Measurements from ENCODE around the gene RFLNA.

Gene RFLNA

GRCh38 chr12:124328636-124329035 lies 33.7 kb downstream of the RFLNA start:
- no peaks in the 10 kb centered on the region for H3K27me3 ChIP-seq (ENCODE audit: control insufficient read depth, insufficient read depth, low read length)
- H3K4me1 ChIP-seq (ENCODE audit: control insufficient read depth, insufficient read depth, low read length), result peaks cover 9% of the 10 kb centered on the region
- H3K27ac ChIP-seq (ENCODE audit: low read depth, low read length), result no peak overlapping the region
- peaks cover 41% of the 10 kb centered on the region for H3K36me3 ChIP-seq (ENCODE audit: control insufficient read depth, insufficient read depth, low read length)
- H3K9ac ChIP-seq (ENCODE audit: low read length), result no peak overlapping the region
- no peak overlapping the region for H3K4me3 ChIP-seq (ENCODE audit: low read length)

GRCh38 chr12:124332058-124332672 lies 37.3 kb downstream of the RFLNA start:
- H3K36me3 ChIP-seq (ENCODE audit: control insufficient read depth, insufficient read depth, low read length), result peaks cover 41% of the 10 kb centered on the region
- no peaks in the 10 kb centered on the region for H3K27me3 ChIP-seq (ENCODE audit: control insufficient read depth, insufficient read depth, low read length)

GRCh38 chr12:124332900-124333299 lies 38.0 kb downstream of the RFLNA start:
- no peak overlapping the region for H3K4me3 ChIP-seq (ENCODE audit: low read length)
- H3K27ac ChIP-seq (ENCODE audit: low read depth, low read length), result no peak overlapping the region
- H3K9ac ChIP-seq (ENCODE audit: low read length), result no peak overlapping the region
- H3K36me3 ChIP-seq (ENCODE audit: control insufficient read depth, insufficient read depth, low read length), result peaks cover 44% of the 10 kb centered on the region
- no peaks in the 10 kb centered on the region for H3K27me3 ChIP-seq (ENCODE audit: control insufficient read depth, insufficient read depth, low read length)
- peaks cover 4% of the 10 kb centered on the region for H3K4me1 ChIP-seq (ENCODE audit: control insufficient read depth, insufficient read depth, low read length)

More at GRCh38 chr12:124332058-124332672, 37.3 kb downstream of the RFLNA start:
- Histone ChIP-seq H3K27ac (ENCODE audit: low read depth, low read length) (no peak overlapping the region), H3K9ac (ENCODE audit: low read length) (no peak overlapping the region), H3K4me1 (ENCODE audit: control insufficient read depth, insufficient read depth, low read length) (peaks cover 7% of the 10 kb centered on the region), H3K4me3 (ENCODE audit: low read length) (no peak overlapping the region)

- Histone ChIP-seq H3K4me1 (ENCODE audit: control insufficient read depth, insufficient read depth, low read length) (no peaks in the 10 kb centered on the region), H3K27ac (ENCODE audit: low read depth, low read length) (no peak overlapping the region), H3K27me3 (ENCODE audit: control insufficient read depth, insufficient read depth, low read length) (no peaks in the 10 kb centered on the region), H3K4me3 (ENCODE audit: low read length) (no peak overlapping the region), H3K36me3 (ENCODE audit: control insufficient read depth, insufficient read depth, low read length) (peaks cover 44% of the 10 kb centered on the region), H3K9ac (ENCODE audit: low read length) (no peak overlapping the region)
Observed at GRCh38 chr12:124333724-124334123, 38.8 kb downstream of the RFLNA start.

- Histone ChIP-seq H3K27me3 (ENCODE audit: control insufficient read depth, insufficient read depth, low read length) (no peaks in the 10 kb centered on the region), H3K9ac (ENCODE audit: low read length) (no peak overlapping the region), H3K4me1 (ENCODE audit: control insufficient read depth, insufficient read depth, low read length) (no peaks in the 10 kb centered on the region), H3K27ac (ENCODE audit: low read depth, low read length) (no peak overlapping the region), H3K4me3 (ENCODE audit: low read length) (no peak overlapping the region), H3K36me3 (ENCODE audit: control insufficient read depth, insufficient read depth, low read length) (peaks cover 44% of the 10 kb centered on the region)
Observed at GRCh38 chr12:124334266-124334665, 39.4 kb downstream of the RFLNA start.

GRCh38 chr12:124334976-124335375 lies 40.1 kb downstream of the RFLNA start:
- H3K4me1 ChIP-seq (ENCODE audit: control insufficient read depth, insufficient read depth, low read length), result no peaks in the 10 kb centered on the region
- H3K9ac ChIP-seq (ENCODE audit: low read length), result no peak overlapping the region
- no peak overlapping the region for H3K4me3 ChIP-seq (ENCODE audit: low read length)
- H3K27me3 ChIP-seq (ENCODE audit: control insufficient read depth, insufficient read depth, low read length), result no peaks in the 10 kb centered on the region
- H3K27ac ChIP-seq (ENCODE audit: low read depth, low read length), result no peak overlapping the region
- H3K36me3 ChIP-seq (ENCODE audit: control insufficient read depth, insufficient read depth, low read length), result peaks cover 44% of the 10 kb centered on the region

- Histone ChIP-seq H3K4me1 (ENCODE audit: control insufficient read depth, insufficient read depth, low read length) (no peaks in the 10 kb centered on the region), H3K36me3 (ENCODE audit: control insufficient read depth, insufficient read depth, low read length) (peaks cover 46% of the 10 kb centered on the region), H3K9ac (ENCODE audit: low read length) (no peak overlapping the region), H3K27me3 (ENCODE audit: control insufficient read depth, insufficient read depth, low read length) (no peaks in the 10 kb centered on the region), H3K4me3 (ENCODE audit: low read length) (no peak overlapping the region), H3K27ac (ENCODE audit: low read depth, low read length) (no peak overlapping the region)
Observed at GRCh38 chr12:124335426-124336183, 40.7 kb downstream of the RFLNA start.

- Histone ChIP-seq H3K9ac (ENCODE audit: low read length) (no peak overlapping the region), H3K36me3 (ENCODE audit: control insufficient read depth, insufficient read depth, low read length) (peaks cover 48% of the 10 kb centered on the region), H3K27ac (ENCODE audit: low read depth, low read length) (no peak overlapping the region), H3K4me1 (ENCODE audit: control insufficient read depth, insufficient read depth, low read length) (no peaks in the 10 kb centered on the region), H3K27me3 (ENCODE audit: control insufficient read depth, insufficient read depth, low read length) (no peaks in the 10 kb centered on the region), H3K4me3 (ENCODE audit: low read length) (no peak overlapping the region)
Observed at GRCh38 chr12:124336184-124336437, 41.2 kb downstream of the RFLNA start.

- Histone ChIP-seq H3K4me1 (ENCODE audit: control insufficient read depth, insufficient read depth, low read length) (no peaks in the 10 kb centered on the region), H3K9ac (ENCODE audit: low read length) (no peak overlapping the region), H3K27me3 (ENCODE audit: control insufficient read depth, insufficient read depth, low read length) (no peaks in the 10 kb centered on the region), H3K36me3 (ENCODE audit: control insufficient read depth, insufficient read depth, low read length) (peaks cover 55% of the 10 kb centered on the region), H3K4me3 (ENCODE audit: low read length) (no peak overlapping the region), H3K27ac (ENCODE audit: low read depth, low read length) (no peak overlapping the region)
Observed at GRCh38 chr12:124336742-124337520, 42.0 kb downstream of the RFLNA start.

- no peaks in the 10 kb centered on the region for H3K4me1 ChIP-seq (ENCODE audit: control insufficient read depth, insufficient read depth, low read length)
- H3K27me3 ChIP-seq (ENCODE audit: control insufficient read depth, insufficient read depth, low read length), result no peaks in the 10 kb centered on the region
- H3K27ac ChIP-seq (ENCODE audit: low read depth, low read length), result no peak overlapping the region
- no peak overlapping the region for H3K4me3 ChIP-seq (ENCODE audit: low read length)
- no peak overlapping the region for H3K9ac ChIP-seq (ENCODE audit: low read length)
- peaks cover 53% of the 10 kb centered on the region for H3K36me3 ChIP-seq (ENCODE audit: control insufficient read depth, insufficient read depth, low read length)
Observed at GRCh38 chr12:124337622-124338021, 42.7 kb downstream of the RFLNA start.

- peaks cover 54% of the 10 kb centered on the region for H3K36me3 ChIP-seq (ENCODE audit: control insufficient read depth, insufficient read depth, low read length)
Observed at GRCh38 chr12:124338448-124338847, 43.6 kb downstream of the RFLNA start.

GRCh38 chr12:124338876-124339603 lies 44.1 kb downstream of the RFLNA start:
- Histone ChIP-seq H3K4me1 (ENCODE audit: control insufficient read depth, insufficient read depth, low read length) (no peaks in the 10 kb centered on the region), H3K9ac (ENCODE audit: low read length) (no peak overlapping the region), H3K4me3 (ENCODE audit: low read length) (no peak overlapping the region), H3K27me3 (ENCODE audit: control insufficient read depth, insufficient read depth, low read length) (no peaks in the 10 kb centered on the region), H3K27ac (ENCODE audit: low read depth, low read length) (no peak overlapping the region), H3K36me3 (ENCODE audit: control insufficient read depth, insufficient read depth, low read length) (peaks cover 49% of the 10 kb centered on the region)

More at GRCh38 chr12:124338448-124338847, 43.6 kb downstream of the RFLNA start:
- no peaks in the 10 kb centered on the region for H3K4me1 ChIP-seq (ENCODE audit: control insufficient read depth, insufficient read depth, low read length)
- no peaks in the 10 kb centered on the region for H3K27me3 ChIP-seq (ENCODE audit: control insufficient read depth, insufficient read depth, low read length)
- no peak overlapping the region for H3K4me3 ChIP-seq (ENCODE audit: low read length)
- no peak overlapping the region for H3K9ac ChIP-seq (ENCODE audit: low read length)
- no peak overlapping the region for H3K27ac ChIP-seq (ENCODE audit: low read depth, low read length)
